ENCODE data around the gene PLEKHB2.

Gene PLEKHB2, protein sequence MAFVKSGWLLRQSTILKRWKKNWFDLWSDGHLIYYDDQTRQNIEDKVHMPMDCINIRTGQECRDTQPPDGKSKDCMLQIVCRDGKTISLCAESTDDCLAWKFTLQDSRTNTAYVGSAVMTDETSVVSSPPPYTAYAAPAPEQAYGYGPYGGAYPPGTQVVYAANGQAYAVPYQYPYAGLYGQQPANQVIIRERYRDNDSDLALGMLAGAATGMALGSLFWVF

DNA sequence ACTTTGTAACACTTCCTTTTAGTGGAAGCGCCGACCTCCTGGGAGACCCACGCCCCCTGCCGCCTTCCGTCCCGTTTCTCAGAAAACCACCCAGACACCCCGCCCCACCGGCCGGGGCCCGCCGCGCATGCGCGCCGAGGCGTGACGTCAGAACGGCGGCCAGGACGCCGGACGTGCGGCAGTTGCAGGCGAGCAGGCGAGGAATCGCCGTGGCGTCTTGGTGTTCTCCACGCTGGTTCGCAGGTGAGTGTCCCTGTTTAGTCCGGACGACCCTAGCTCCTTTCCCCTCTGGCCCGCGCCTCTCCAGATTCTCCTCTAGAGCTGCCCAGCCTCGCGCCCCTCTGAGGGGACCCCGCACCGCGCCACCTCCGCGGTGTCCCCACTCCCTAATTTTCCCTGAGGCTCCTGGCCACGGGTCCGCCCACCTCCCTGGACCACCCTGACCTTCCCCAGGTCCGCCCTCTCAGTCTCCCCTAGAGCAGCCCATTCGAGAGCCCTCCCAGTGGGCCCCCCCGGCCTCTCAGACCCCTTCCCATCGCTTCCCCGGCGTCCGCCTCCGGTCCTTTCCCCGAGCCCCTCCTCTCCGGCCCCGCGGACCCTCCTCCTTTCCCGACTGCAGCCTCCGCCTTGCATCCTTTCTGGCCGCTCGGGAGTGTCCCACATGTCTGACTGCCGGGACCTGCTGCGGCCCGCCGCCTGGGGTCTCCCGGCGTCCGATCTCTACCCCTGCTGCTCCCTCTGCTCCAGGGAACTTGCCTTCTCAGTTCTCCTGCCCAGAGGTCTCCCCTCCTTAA is at the start of gene PLEKHB2:
PLEKHB2 (plus strand) TSS at position 181 of the 794 bp plus-strand sequence. CDS start 15,606 bp downstream, outside the sequence.
- peak within 1 kb of the TSS; percentile 94 for H3K4me3 ChIP-seq (ENCODE audit: low read length)
- TF ChIP-seq, protein P1, sequence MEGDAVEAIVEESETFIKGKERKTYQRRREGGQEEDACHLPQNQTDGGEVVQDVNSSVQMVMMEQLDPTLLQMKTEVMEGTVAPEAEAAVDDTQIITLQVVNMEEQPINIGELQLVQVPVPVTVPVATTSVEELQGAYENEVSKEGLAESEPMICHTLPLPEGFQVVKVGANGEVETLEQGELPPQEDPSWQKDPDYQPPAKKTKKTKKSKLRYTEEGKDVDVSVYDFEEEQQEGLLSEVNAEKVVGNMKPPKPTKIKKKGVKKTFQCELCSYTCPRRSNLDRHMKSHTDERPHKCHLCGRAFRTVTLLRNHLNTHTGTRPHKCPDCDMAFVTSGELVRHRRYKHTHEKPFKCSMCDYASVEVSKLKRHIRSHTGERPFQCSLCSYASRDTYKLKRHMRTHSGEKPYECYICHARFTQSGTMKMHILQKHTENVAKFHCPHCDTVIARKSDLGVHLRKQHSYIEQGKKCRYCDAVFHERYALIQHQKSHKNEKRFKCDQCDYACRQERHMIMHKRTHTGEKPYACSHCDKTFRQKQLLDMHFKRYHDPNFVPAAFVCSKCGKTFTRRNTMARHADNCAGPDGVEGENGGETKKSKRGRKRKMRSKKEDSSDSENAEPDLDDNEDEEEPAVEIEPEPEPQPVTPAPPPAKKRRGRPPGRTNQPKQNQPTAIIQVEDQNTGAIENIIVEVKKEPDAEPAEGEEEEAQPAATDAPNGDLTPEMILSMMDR (conservative IDR thresholded peaks at IDR 0.05; ENCODE audit: low read depth, low read length) = peak; percentile 20
- DNase-seq (ENCODE audit: low read depth) = no peak

DNA sequence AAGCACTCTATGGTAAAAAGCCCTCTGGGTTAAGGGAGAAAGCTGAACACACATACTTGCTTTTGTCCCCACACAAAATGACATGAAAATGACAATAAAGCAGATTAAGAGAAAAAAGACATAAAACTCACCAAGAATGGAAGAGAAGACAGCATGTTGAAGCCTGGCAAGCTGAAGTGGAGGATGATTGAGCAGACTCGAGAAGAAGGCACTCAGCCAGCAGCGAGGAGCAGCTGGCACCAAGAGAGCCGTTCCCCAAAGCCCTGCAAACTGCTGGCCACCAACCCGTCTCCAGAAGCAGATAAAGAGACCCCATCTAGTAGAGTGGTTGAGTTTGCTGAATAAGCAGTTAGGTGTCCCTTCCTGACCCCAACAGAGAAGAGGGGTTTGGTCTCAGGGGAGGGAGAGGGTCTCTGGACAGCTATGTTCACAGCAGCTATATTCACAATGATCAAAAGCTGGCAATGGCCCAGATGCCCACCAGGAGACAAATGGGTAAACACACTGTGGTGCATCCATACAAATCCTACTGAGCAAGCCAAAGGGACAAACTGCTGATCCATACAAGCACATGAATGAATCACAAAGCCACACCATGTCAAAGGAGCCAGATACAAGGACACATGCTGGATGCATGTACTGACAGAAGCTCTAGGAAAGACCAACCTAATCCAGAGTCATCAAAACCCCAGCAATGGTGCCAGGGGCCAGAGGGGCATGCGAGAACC is 48.8 kb upstream of the PLEKHB2 start:
- H3K4me3 ChIP-seq (ENCODE audit: low read length) = no peak overlapping the region
- no peak for DNase-seq (ENCODE audit: low read depth)
- TF ChIP-seq, protein P1 (conservative IDR thresholded peaks at IDR 0.05; ENCODE audit: low read depth, low read length) = no peak

DNA sequence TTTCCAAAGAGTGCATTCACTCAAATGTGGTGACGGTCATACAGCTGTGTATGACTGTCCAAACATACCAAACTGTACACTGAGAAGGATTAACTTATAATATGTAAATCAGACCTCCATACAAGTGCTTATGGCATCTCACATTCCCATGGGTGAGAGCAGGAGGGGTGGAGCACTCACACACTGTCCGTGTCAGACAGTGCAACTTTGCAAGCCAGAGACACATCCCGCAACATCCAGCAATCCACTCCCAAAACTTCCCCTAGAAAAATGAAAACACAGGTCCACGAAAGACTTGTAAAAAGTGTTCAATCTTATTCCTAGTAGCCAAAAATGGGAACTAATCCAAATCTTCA is 48.2 kb upstream of the PLEKHB2 start:
- no peak overlapping the region for H3K4me3 ChIP-seq (ENCODE audit: low read length)
- no peak for DNase-seq (ENCODE audit: low read depth)
- TF ChIP-seq, protein P1 (conservative IDR thresholded peaks at IDR 0.05; ENCODE audit: low read depth, low read length) = no peak

DNA sequence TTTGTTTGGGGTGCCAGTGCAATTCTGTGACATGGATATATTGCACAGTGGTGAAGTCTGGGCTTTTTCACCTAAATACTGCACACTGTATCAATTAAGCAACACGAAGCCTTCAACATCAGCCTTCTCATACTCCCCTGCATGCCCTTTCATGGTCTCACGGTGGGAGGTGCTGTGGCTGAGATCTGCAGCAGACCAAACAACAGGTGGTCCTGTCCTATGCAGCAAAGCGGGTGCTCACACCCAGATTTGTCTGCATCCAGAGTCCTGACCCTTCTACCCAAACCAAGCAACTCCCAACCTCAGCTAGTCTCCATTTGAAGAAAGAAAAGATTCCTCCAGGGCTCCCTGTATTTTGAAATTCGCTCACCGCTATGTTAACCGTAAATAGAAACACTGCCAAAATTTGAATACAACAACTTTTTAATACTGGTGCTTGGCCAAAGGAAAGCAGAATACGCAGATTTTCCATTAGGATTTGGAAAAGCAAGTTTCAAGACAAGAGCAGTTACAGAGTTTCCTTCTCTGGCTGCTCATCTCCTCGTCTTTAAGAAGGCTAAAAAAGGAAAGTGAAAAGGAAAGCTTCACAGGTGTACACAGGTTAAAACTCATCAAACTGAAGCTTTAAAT is 46.8 kb upstream of the PLEKHB2 start:
- TF ChIP-seq, protein P1 (conservative IDR thresholded peaks at IDR 0.05; ENCODE audit: low read depth, low read length) = no peak
- no peak overlapping the region for H3K4me3 ChIP-seq (ENCODE audit: low read length)
- no peak for DNase-seq (ENCODE audit: low read depth)

DNA sequence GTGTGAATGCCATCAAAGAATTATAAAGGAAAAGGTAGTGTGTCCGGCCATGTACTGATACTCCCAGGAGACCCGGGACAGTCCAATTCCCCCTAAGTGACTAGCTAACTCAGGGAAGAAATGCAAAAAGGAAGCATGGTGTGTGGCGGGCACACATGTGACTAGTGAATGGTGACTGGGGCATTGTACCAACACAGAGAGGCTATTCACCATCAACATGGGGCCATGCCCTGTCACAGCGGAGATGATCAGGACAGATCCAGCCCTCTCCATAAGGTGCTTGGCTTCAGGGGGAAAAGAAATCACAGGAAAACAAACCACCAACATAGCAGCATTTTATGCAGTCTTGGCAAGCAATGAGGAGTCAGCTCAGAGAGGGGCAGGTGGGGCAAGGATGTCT is 46.2 kb upstream of the PLEKHB2 start:
- no peak overlapping the region for H3K4me3 ChIP-seq (ENCODE audit: low read length)
- DNase-seq (ENCODE audit: low read depth) = no peak
- TF ChIP-seq, protein P1 (conservative IDR thresholded peaks at IDR 0.05; ENCODE audit: low read depth, low read length) = no peak

DNA sequence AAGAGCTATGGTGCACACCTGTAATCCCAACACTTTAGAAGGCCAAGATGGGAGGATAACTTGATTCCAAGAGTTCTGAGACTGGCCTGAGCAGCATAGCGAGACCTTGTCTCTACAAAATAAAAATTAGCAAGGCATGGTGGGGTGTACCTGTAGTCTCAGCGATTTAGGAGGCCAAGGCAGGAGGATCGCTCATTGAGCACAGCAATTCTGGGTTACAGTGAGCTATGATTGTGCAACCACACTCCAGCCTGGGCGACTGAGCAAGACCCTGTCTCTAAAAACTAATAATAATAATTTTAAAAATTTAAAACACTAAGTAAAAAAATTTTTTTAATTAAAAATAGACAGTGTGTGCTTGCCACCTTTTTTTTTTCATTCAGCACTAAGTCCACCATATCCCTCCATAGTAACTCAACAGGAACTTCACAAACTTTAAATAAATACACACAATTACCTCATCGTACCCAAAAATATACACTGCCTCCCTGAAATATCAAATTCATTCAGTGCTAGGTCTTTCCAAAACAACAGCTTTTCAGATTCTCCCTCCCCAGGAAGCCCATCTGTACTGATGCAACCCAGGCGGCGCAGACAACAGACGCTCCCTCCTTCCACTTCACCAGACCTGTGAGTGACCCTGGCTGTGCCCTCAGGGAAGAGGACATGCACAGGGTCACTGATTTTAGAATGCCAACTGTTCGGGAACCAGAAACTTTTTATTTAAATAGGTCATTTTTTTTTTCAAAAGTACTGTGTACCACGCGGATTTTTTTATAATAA is 41.4 kb upstream of the PLEKHB2 start:
- no peak for DNase-seq (ENCODE audit: low read depth)
- H3K4me3 ChIP-seq (ENCODE audit: low read length) = no peak overlapping the region
- TF ChIP-seq, protein P1 (conservative IDR thresholded peaks at IDR 0.05; ENCODE audit: low read depth, low read length) = no peak

All from retinal pigment epithelial cell (primary cell).